OCI-LY7 (cell line): ENCODE measurements around the gene CGB8. TPM values are rescaled to one million over a fixed set of nuclear protein-coding genes. Genes with fewer than 3 reads are reported as not detected.
A peak's percentile ranks its signal among the peaks of the same experiment; 100 is the strongest.

ENCODE experiments used
- BruUV-seq: library from RNA; stranded (reverse); fragments of 400-500 nt; replicated peaks from 2 replicates; lab custom pipeline; 2021; lab: Mats Ljungman, UMichigan
- CTCF ChIA-PET: fragments of 300-600 bp; sonication (Branson Sonifier 250); formaldehyde crosslinking; loops from one replicate; lab custom pipeline; 2022; ENCODE audit warnings: antibody characterized with exemption; ENCODE audit not compliant: unreplicated experiment; lab: Charles Lee
- POLR2A ChIA-PET: fragments of 300-600 bp; sonication (Branson Sonifier 250); formaldehyde crosslinking; loops from one replicate; lab custom pipeline; 2022; ENCODE audit warnings: antibody characterized with exemption; lab: Charles Lee
- DNase-seq: peaks from one replicate; pipeline ENCODE4 v3.0.0-alpha.2; 2015; ENCODE audit warnings: low spot score
- H2AFZ ChIP-seq: fragments of 200-600 bp; sonication (generic), shearing (Covaris generic); 2 replicates; pipeline ENCODE4 v1.6.1; 2014; ENCODE audit warnings: mild to moderate bottlenecking, antibody characterized with exemption, low read length, moderate library complexity
- H3K27ac ChIP-seq: fragments of 200-600 bp; sonication (generic); 2 replicates; pipeline ENCODE4 v1.5.1; 2014; ENCODE audit warnings: mixed run types, low read depth, mild to moderate bottlenecking, moderate library complexity, low read length, inconsistent platforms; ENCODE audit not compliant: poor library complexity, severe bottlenecking
- H3K36me3 ChIP-seq: fragments of 200-600 bp; sonication (generic); 2 replicates; pipeline ENCODE4 v1.6.1; 2014; ENCODE audit warnings: mild to moderate bottlenecking, antibody characterized with exemption, low read length, moderate library complexity, mixed read lengths; ENCODE audit not compliant: insufficient read depth
- H3K4me1 ChIP-seq: fragments of 200-600 bp; sonication (generic); 2 replicates; pipeline ENCODE4 v1.5.1; 2014; ENCODE audit warnings: mild to moderate bottlenecking, low read length; ENCODE audit not compliant: insufficient read depth, poor library complexity, severe bottlenecking
- H3K4me2 ChIP-seq: fragments of 200-600 bp; sonication (generic); 2 replicates; pipeline ENCODE4 v1.6.1; 2014; ENCODE audit warnings: mild to moderate bottlenecking, low read length
- H3K4me3 ChIP-seq: fragments of 200-600 bp; sonication (generic); 2 replicates; pipeline ENCODE4 v1.5.1; 2014; ENCODE audit warnings: mild to moderate bottlenecking, low read depth, low read length; ENCODE audit not compliant: poor library complexity, severe bottlenecking
- H3K79me2 ChIP-seq: fragments of 200-600 bp; sonication (generic); 2 replicates; pipeline ENCODE4 v1.6.1; 2016; ENCODE audit warnings: low read depth, mild to moderate bottlenecking, low read length, moderate library complexity, mixed read lengths; ENCODE audit not compliant: insufficient read depth
- H3K9me2 ChIP-seq: fragments of 200-600 bp; sonication (generic); 2 replicates; pipeline ENCODE4 v1.6.1; 2016; ENCODE audit warnings: mild to moderate bottlenecking, low read length, mixed read lengths; ENCODE audit not compliant: insufficient read depth
- H3K9me3 ChIP-seq: fragments of 200-600 bp; sonication (generic); 2 replicates; pipeline ENCODE4 v1.6.1; 2014; ENCODE audit warnings: mild to moderate bottlenecking, mixed run types, low read length, mixed read lengths
- H4K20me1 ChIP-seq: fragments of 200-600 bp; sonication (generic); 2 replicates; pipeline ENCODE4 v1.6.1; 2014; ENCODE audit warnings: mild to moderate bottlenecking, antibody characterized with exemption, low read length, moderate library complexity, mixed read lengths; ENCODE audit not compliant: insufficient read depth
- EZH2phosphoT487 ChIP-seq: fragments of 200-600 bp; sonication (generic); IDR thresholded peaks from 2 replicates; pipeline ENCODE4 v1.6.1; 2018; ENCODE audit warnings: low read depth, borderline replicate concordance, mild to moderate bottlenecking, mixed run types, antibody characterized with exemption, low read length, moderate library complexity, mixed read lengths
- intact Hi-C: fragments of 100-400 bp; cut with micrococcal nuclease; formaldehyde crosslinking; loops from one replicate; pipeline ENCODE4 v1.10.0; 2022; ENCODE audit not compliant: unreplicated experiment
- total RNA-seq, 2 experiments: library from RNA; depleted of rRNA in 1 of 2; stranded (reverse); fragments of >200 nt in 1 of 2; shearing (Covaris generic) in 1 of 2; gene quantifications; 2 replicates each; pipeline ENCODE4 v1.2.3, GENCODE V29; 2014 to 2022
- TF ChIP-seq, protein P1 (sequence below): fragments of 200-600 bp; sonication (generic); conservative IDR thresholded peaks from 2 replicates; pipeline ENCODE4 v1.5.1; 2014; ENCODE audit warnings: mild to moderate bottlenecking, antibody characterized with exemption, low read length, moderate library complexity, mixed read lengths

CGB8 gene
- total RNA-seq, 2 experiments from 2014 or later = not detected

DNA sequence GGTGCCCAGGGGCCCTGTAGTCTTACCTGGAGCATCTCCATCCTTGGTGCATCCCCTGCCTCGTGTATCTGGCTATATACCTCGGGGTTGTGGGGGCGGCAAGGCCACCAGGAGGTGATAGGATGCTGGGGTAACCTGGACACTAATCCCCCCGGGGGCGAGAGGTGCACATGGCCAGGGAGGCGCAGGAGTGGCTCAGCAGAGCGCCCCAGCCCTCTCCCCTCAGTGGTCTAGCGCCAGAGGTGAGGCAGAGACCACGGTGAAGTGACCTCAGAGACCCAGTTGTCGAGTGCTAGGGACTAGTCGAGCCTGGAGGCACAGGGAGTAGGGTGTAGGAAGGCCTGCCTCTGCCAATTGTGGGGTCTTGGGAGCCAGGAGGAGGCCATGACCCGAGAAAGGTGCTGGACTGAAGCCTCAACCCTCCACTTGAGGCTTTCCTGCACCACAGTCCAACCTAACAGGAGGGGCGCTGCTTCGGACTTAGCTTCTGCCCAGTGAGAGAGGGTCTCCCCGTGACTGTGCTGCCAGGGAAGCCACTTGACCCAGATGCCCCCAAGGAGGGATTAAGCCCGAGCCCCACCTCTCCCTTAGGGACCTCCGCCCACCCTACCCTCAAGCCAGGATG lies 31.8 kb downstream of the CGB8 start, which contains the start of gene LHB:
Gene LHB (minus strand): TSS at position 51 of the 625 bp plus-strand sequence. CDS start 10 bp downstream, at position 41.
- ChIA-PET POLR2A (interaction anchor here (0.6 kb wide), 1 partner anchor 273 kb away, joined by 3 read pairs; no protein-coding TSS in a partner anchor), CTCF (no interaction called here)
- H3K4me3 ChIP-seq = peak within 1 kb of the TSS; percentile 45
- BruUV-seq = no TSS peak
- H3K27ac ChIP-seq = no peak within 1 kb of the TSS
- TF ChIP-seq, protein P1, sequence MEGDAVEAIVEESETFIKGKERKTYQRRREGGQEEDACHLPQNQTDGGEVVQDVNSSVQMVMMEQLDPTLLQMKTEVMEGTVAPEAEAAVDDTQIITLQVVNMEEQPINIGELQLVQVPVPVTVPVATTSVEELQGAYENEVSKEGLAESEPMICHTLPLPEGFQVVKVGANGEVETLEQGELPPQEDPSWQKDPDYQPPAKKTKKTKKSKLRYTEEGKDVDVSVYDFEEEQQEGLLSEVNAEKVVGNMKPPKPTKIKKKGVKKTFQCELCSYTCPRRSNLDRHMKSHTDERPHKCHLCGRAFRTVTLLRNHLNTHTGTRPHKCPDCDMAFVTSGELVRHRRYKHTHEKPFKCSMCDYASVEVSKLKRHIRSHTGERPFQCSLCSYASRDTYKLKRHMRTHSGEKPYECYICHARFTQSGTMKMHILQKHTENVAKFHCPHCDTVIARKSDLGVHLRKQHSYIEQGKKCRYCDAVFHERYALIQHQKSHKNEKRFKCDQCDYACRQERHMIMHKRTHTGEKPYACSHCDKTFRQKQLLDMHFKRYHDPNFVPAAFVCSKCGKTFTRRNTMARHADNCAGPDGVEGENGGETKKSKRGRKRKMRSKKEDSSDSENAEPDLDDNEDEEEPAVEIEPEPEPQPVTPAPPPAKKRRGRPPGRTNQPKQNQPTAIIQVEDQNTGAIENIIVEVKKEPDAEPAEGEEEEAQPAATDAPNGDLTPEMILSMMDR = no peak
- TF ChIP-seq EZH2phosphoT487 = no peak
- DNase-seq = no peak
- H3K9me2 ChIP-seq = no peaks in the 10 kb centered on the region
- H2AFZ ChIP-seq = no peak within 1 kb of the TSS
- no peaks in the 10 kb centered on the region for H4K20me1 ChIP-seq
- H3K79me2 ChIP-seq = no peaks in the 10 kb centered on the region
- no peaks in the 10 kb centered on the region for H3K9me3 ChIP-seq
- peaks cover 43% of the 10 kb centered on the region for H3K4me1 ChIP-seq
- peak within 1 kb of the TSS; percentile 74 for H3K4me2 ChIP-seq
- peaks cover 40% of the 10 kb centered on the region for H3K36me3 ChIP-seq
- intact Hi-C loops = no loop called here

DNA sequence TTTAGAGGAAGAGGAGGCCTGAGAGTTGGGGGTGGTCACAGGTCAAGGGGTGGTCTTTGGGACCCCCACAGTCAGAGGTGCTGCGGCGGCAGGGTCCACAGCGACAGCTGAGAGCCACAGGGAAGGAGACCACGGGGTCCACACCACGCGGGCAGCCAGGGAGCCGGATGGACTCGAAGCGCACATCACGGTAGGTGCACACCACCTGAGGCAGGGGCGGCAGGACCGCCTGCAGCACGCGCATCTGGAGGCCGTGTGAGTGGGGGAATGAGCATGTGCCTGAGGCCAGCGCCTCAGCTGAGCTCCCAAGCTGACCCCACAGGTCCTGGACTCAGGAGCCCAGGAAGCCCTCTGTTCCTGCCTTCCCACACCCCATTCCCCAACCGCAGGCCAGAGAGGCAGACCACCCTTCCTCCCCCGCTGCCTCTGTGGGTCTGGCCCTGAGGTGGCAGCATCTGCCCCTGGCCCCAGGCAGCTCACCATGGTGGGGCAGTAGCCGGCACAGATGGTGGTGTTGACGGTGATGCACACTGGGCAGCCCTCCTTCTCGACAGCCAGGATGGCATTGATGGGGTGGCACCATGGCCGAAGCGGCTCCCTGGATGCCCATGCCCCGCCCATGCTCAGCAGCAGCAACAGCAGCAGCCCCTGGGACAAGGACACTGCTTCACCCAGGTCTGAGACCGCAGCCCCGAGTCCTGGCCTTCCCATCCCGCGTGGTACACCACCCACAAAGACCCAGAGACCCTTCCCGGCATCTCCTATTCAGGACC lies 32.7 kb downstream of the CGB8 start:
- no peak for TF ChIP-seq EZH2phosphoT487
- TF ChIP-seq, protein P1 = no peak
- ChIA-PET CTCF (no interaction called here), POLR2A (no interaction called here)
- no TSS peak for BruUV-seq
- H4K20me1 ChIP-seq = no peaks in the 10 kb centered on the region
- H2AFZ ChIP-seq = no peak overlapping the region
- no peak for DNase-seq
- no peaks in the 10 kb centered on the region for H3K79me2 ChIP-seq
- peaks cover 49% of the 10 kb centered on the region for H3K36me3 ChIP-seq
- H3K4me3 ChIP-seq = no peak overlapping the region
- no peaks in the 10 kb centered on the region for H3K9me2 ChIP-seq
- intact Hi-C loops = no loop called here
- no peak overlapping the region for H3K4me2 ChIP-seq
- H3K9me3 ChIP-seq = no peaks in the 10 kb centered on the region
- peaks cover 39% of the 10 kb centered on the region for H3K4me1 ChIP-seq
- no peak overlapping the region for H3K27ac ChIP-seq

DNA sequence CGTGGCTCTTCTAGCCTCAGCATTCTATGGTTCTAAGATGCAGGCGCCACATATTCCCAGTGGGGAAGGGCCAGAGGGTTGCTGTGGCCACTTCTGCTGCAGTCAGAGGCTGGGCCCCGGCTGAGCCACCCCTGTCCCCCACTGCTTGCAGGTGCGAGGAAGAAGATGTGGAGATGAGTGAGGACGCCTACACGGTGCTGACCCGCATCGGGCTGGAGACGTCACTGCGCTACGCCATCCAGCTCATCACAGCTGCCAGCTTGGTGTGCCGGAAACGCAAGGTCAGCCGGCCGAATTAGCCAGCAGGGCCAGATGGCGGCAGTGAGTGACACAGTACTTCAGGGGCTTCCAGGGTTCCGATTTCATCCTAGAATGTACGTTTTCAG lies 34.0 kb downstream of the CGB8 start:
- Histone ChIP-seq H3K4me1 (peaks cover 26% of the 10 kb centered on the region), H3K4me2 (no peak overlapping the region), H3K9me3 (no peaks in the 10 kb centered on the region), H3K9me2 (no peaks in the 10 kb centered on the region), H3K36me3 (peaks cover 63% of the 10 kb centered on the region), H2AFZ (no peak overlapping the region), H3K4me3 (no peak overlapping the region), H3K27ac (no peak overlapping the region), H3K79me2 (no peaks in the 10 kb centered on the region), H4K20me1 (no peaks in the 10 kb centered on the region)
- POLR2A ChIA-PET = no interaction called here
- intact Hi-C loops = no loop called here
- CTCF ChIA-PET = no interaction called here
- no peak for TF ChIP-seq EZH2phosphoT487
- TF ChIP-seq, protein P1 = no peak
- no peak for DNase-seq
- no TSS peak for BruUV-seq
